ENCODE measurements around the gene ZFP42.

- TF ChIP-seq POLR2AphosphoS5 (IDR thresholded peaks at IDR 0.05; ENCODE audit: low read depth, low read length) = no peak
- no peak for TF ChIP-seq POLR2A (IDR thresholded peaks at IDR 0.05; ENCODE audit: low read depth, low read length)
- no peak for TF ChIP-seq TAF1 (IDR thresholded peaks at IDR 0.05; ENCODE audit: borderline replicate concordance, low read depth, low read length)
Observed at GRCh38 chr4:188043154-188043553, 47.6 kb downstream of the ZFP42 start.
